LNCAP (cell line): ENCODE measurements around the gene EPHA2.

Source experiments
- CTCF ChIP-seq: fragments of 450-650 bp; IDR thresholded peaks from 2 replicates; pipeline ENCODE4 v1.5.1; 2017; ENCODE audit warnings: mild to moderate bottlenecking

Gene EPHA2

GRCh38 chr1:16134906-16135305 lies 21.0 kb downstream of the EPHA2 start:
- TF ChIP-seq CTCF: no peak

GRCh38 chr1:16134066-16134801 lies 21.6 kb downstream of the EPHA2 start:
- no peak for TF ChIP-seq CTCF

- TF ChIP-seq CTCF: no peak
Measured at GRCh38 chr1:16133007-16133961, 22.6 kb downstream of the EPHA2 start.

GRCh38 chr1:16132325-16132785 lies 23.5 kb downstream of the EPHA2 start:
- TF ChIP-seq CTCF: no peak

GRCh38 chr1:16131636-16132324 lies 24.1 kb downstream of the EPHA2 start:
- no peak for TF ChIP-seq CTCF

- no peak for TF ChIP-seq CTCF
Measured at GRCh38 chr1:16130827-16131226, 25.0 kb downstream of the EPHA2 start.

GRCh38 chr1:16129921-16130543 lies 25.8 kb downstream of the EPHA2 start:
- TF ChIP-seq CTCF: no peak
